KMS-11 (cell line): ENCODE data around the gene CCT7.

Experiments used
- H2AFZ ChIP-seq: fragments of 200-600 bp; sonication (generic); 2 replicates; pipeline ENCODE4 v1.6.1; 2016; ENCODE audit warnings: antibody characterized with exemption, mixed run types, low read depth
- H3K27ac ChIP-seq: fragments of 200-600 bp; sonication (generic); 2 replicates; pipeline ENCODE4 v1.6.1; 2016; ENCODE audit warnings: mild to moderate bottlenecking, mixed run types
- H3K27me3 ChIP-seq: fragments of 200-600 bp; sonication (generic); 2 replicates; pipeline ENCODE4 v1.6.1; 2017; ENCODE audit warnings: mild to moderate bottlenecking, low read depth, mixed run types, moderate library complexity; ENCODE audit not compliant: insufficient read depth
- H3K36me3 ChIP-seq: fragments of 200-600 bp; sonication (generic); 2 replicates; pipeline ENCODE4 v1.6.1; 2017; ENCODE audit warnings: mild to moderate bottlenecking, mixed run types; ENCODE audit not compliant: insufficient read depth
- H3K4me1 ChIP-seq: fragments of 200-600 bp; sonication (generic); 2 replicates; pipeline ENCODE4 v1.6.1; 2016; ENCODE audit warnings: mild to moderate bottlenecking, low read depth, mixed run types; ENCODE audit not compliant: poor library complexity, severe bottlenecking
- H3K4me2 ChIP-seq: fragments of 200-600 bp; sonication (generic); 2 replicates; pipeline ENCODE4 v1.7.0; 2016; ENCODE audit warnings: mild to moderate bottlenecking, mixed run types
- H3K4me3 ChIP-seq: fragments of 200-600 bp; sonication (generic); IDR thresholded peaks from 2 replicates; pipeline ENCODE4 v1.6.1; 2017; ENCODE audit warnings: low read depth, low read length, mixed read lengths; ENCODE audit not compliant: insufficient read depth
- H3K79me2 ChIP-seq: fragments of 200-600 bp; sonication (generic); 2 replicates; pipeline ENCODE4 v1.6.1; 2016; ENCODE audit warnings: low read depth, mixed run types; ENCODE audit not compliant: insufficient read depth
- H3K9ac ChIP-seq: fragments of 200-600 bp; sonication (generic); 2 replicates; pipeline ENCODE4 v1.6.1; 2016; ENCODE audit warnings: mild to moderate bottlenecking, mixed run types
- H4K20me1 ChIP-seq: fragments of 200-600 bp; sonication (generic); 2 replicates; pipeline ENCODE4 v1.6.1; 2016; ENCODE audit warnings: mild to moderate bottlenecking, mixed run types; ENCODE audit not compliant: insufficient read depth
- CTCF ChIP-seq: fragments of 200-600 bp; sonication (generic); conservative IDR thresholded peaks from 2 replicates; pipeline ENCODE4 v1.6.1; 2017; ENCODE audit warnings: low read depth, mild to moderate bottlenecking, antibody characterized with exemption, low read length, moderate library complexity, mixed read lengths

Gene CCT7

GRCh38 chr2:73266061-73266901 lies 32.2 kb downstream of the CCT7 start:
- H3K4me1 ChIP-seq = no peaks in the 10 kb centered on the region
- H3K79me2 ChIP-seq = peaks cover 4% of the 10 kb centered on the region; the same call in 1 of the 2 replicates
- H4K20me1 ChIP-seq = no peaks in the 10 kb centered on the region
- no peak overlapping the region for H2AFZ ChIP-seq
- no peaks in the 10 kb centered on the region for H3K36me3 ChIP-seq
- no peak overlapping the region for H3K9ac ChIP-seq
- no peak overlapping the region for H3K4me3 ChIP-seq
- TF ChIP-seq CTCF = no peak
- H3K27me3 ChIP-seq = no peaks in the 10 kb centered on the region
- no peak overlapping the region for H3K27ac ChIP-seq
- H3K4me2 ChIP-seq = no peak overlapping the region

- TF ChIP-seq CTCF = no peak
- H3K4me3 ChIP-seq = no peak overlapping the region
- H2AFZ ChIP-seq = no peak overlapping the region
- no peaks in the 10 kb centered on the region for H3K36me3 ChIP-seq
- no peaks in the 10 kb centered on the region for H3K4me1 ChIP-seq
- no peaks in the 10 kb centered on the region for H4K20me1 ChIP-seq
- H3K27me3 ChIP-seq = no peaks in the 10 kb centered on the region
- no peak overlapping the region for H3K4me2 ChIP-seq
- peaks cover 4% of the 10 kb centered on the region; the same call in 1 of the 2 replicates for H3K79me2 ChIP-seq
- no peak overlapping the region for H3K27ac ChIP-seq
- H3K9ac ChIP-seq = no peak overlapping the region
These were observed 32.9 kb downstream of the CCT7 start for GRCh38 chr2:73267008-73267407.

GRCh38 chr2:73268366-73268829 lies 34.3 kb downstream of the CCT7 start:
- H2AFZ ChIP-seq = no peak overlapping the region
- no peaks in the 10 kb centered on the region for H3K4me1 ChIP-seq
- H3K27ac ChIP-seq = no peak overlapping the region
- H3K36me3 ChIP-seq = no peaks in the 10 kb centered on the region
- TF ChIP-seq CTCF = no peak
- peaks cover 4% of the 10 kb centered on the region; the same call in 1 of the 2 replicates for H3K79me2 ChIP-seq
- no peaks in the 10 kb centered on the region for H3K27me3 ChIP-seq
- no peak overlapping the region for H3K4me2 ChIP-seq
- H4K20me1 ChIP-seq = no peaks in the 10 kb centered on the region
- H3K4me3 ChIP-seq = no peak overlapping the region
- H3K9ac ChIP-seq = no peak overlapping the region

- Histone ChIP-seq H3K79me2 (peaks cover 4% of the 10 kb centered on the region; the same call in 1 of the 2 replicates), H3K4me3 (no peak overlapping the region), H3K27me3 (no peaks in the 10 kb centered on the region), H2AFZ (peak overlapping the region; percentile 7; the same call in 1 of the 2 replicates), H3K9ac (no peak overlapping the region), H3K27ac (no peak overlapping the region), H4K20me1 (no peaks in the 10 kb centered on the region), H3K4me1 (no peaks in the 10 kb centered on the region), H3K36me3 (no peaks in the 10 kb centered on the region), H3K4me2 (no peak overlapping the region)
- TF ChIP-seq CTCF = no peak
These were observed 35.0 kb downstream of the CCT7 start for GRCh38 chr2:73268830-73269685.
